Ovary (tissue), 9 donors: ENCODE data around the gene PODXL. TPM values are rescaled to one million over a fixed set of nuclear protein-coding genes. Genes with fewer than 3 reads are reported as not detected.
"Not testable (repeated sequence)": the region's sequence is repeated elsewhere in the genome, so short reads cannot be mapped to it uniquely, and the experiment has no call there.

Source experiments
- DNase-seq, 5 donors: peaks; one replicate each; pipeline ENCODE4 v3.0.0-alpha.2; 2019 to 2020
- H3K27ac ChIP-seq, 2 donors: fragments of 200-600 bp; one replicate each; pipeline versions ENCODE4 v1.5.1 to v1.8.0; 2019 to 2022
- H3K27me3 ChIP-seq: fragments of 200-600 bp; one replicate; pipeline ENCODE4 v1.8.0; 2022
- H3K36me3 ChIP-seq: fragments of 200-600 bp; sonication (generic); one replicate; pipeline ENCODE4 v1.5.1; 2019
- H3K4me1 ChIP-seq: one replicate; pipeline ENCODE4 v1.8.1; 2013; ENCODE audit warnings: mild to moderate bottlenecking, moderate library complexity; ENCODE audit not compliant: insufficient read depth
- H3K4me3 ChIP-seq: fragments of 200-600 bp; sonication (generic); one replicate; pipeline ENCODE4 v1.5.1; 2017
- H3K9me3 ChIP-seq, 2 donors: fragments of 200-600 bp in 1 of 2; sonication (generic) in 1 of 2; one replicate each; pipeline versions ENCODE4 v1.5.1 to v1.8.1; 2013 to 2019; ENCODE audit warnings: mild to moderate bottlenecking in 1 of 2, moderate library complexity in 1 of 2
- CTCF ChIP-seq, 3 donors: fragments of 450-650 bp in 2 of 3; fragments of 200-600 bp in 1 of 3; IDR thresholded peaks; one replicate each; pipeline versions ENCODE4 v1.5.1 to v1.8.0; 2016 to 2022; ENCODE audit warnings: antibody characterized with exemption in 3 of 3, mild to moderate bottlenecking in 1 of 3
- EP300 ChIP-seq: sonication (generic); formaldehyde crosslinking; IDR thresholded peaks from one replicate; pipeline ENCODE4 v1.6.1; 2017; ENCODE audit warnings: antibody characterized with exemption
- POLR2A ChIP-seq: fragments of 450-650 bp; IDR thresholded peaks from one replicate; pipeline ENCODE4 v1.6.1; 2017; ENCODE audit warnings: antibody characterized with exemption, mild to moderate bottlenecking, moderate library complexity
- WGBS, 3 donors: extraction: QIAGEN DNeasy Blood & Tissue Kit in 1 of 3; methylation state at CpG; one replicate each; pipeline versions ENCODE4 v1.1.5 to v1.1.7; 2013 to 2017; 5-methylcytosine and 5-hydroxymethylcytosine counted together
- intact Hi-C, 4 donors: fragments of 100-400 bp; cut with DNase I; formaldehyde crosslinking; loops; one replicate each; pipeline versions ENCODE4 v1.11.0 to v1.15.1; 2022 to 2023
- polyA plus RNA-seq, 2 donors: library from polyadenylated mRNA; stranded (reverse); fragments of 200-250 nt in 1 of 2; fragments of 350-450 nt in 1 of 2; fragmentation: Illumina TruSeq in 1 of 2; extraction: RNeasy Lipid Tissue Mini Kit (QIAGEN cat#74804) in 1 of 2; gene quantifications; one replicate each; pipeline ENCODE4 v1.2.3, GENCODE V29; 2013 to 2014
- total RNA-seq, 7 donors: library from RNA; depleted of rRNA in 2 of 7; stranded (reverse); fragments of >200 nt in 2 of 7; fragmentation: NEBNext Ultra II Directional in 3 of 7; extraction: Animal tissue kit (Norgen Biotek cat#: 25700) in 3 of 7; gene quantifications; one replicate each; pipeline versions ENCODE4 v1.1.0 to v1.2.4, GENCODE V29; 2016 to 2023
- donor health status: DM: no; HTN: no; CAD: no; lungs with moderate emphysema.
- donor health status: DM: no; HTN: no; CAD: no.
- donor health status: Bipolar disorder and iron deficiency.
- donor health status: DM: yes; HTN: yes; CAD: no.
- donor health status: DM: no; HTN: no; CAD: no.
- donor health status: DM: yes; HTN: yes; CAD: no.

The PODXL gene
- total and polyA plus RNA-seq, 9 donors: 13.2 to 85.1 (median 34.8) TPM

- DNase-seq: peak in 1 of 5 donors; percentile 27
- intact Hi-C loops: loop anchor here in 1 of 4 donors (10.0 kb wide), 1 partner anchor 624 kb away; no protein-coding TSS in a partner anchor
- H3K27ac ChIP-seq: no peak overlapping the region
- no peak for TF ChIP-seq CTCF (IDR thresholded peaks at IDR 0.05)
- no peak for TF ChIP-seq EP300
- TF ChIP-seq POLR2A: no peak
- no peaks in the 10 kb centered on the region for H3K27me3 ChIP-seq
- H3K4me1 ChIP-seq: peaks cover 1% of the 10 kb centered on the region
- H3K9me3 ChIP-seq: no peaks in the 10 kb centered on the region
- H3K36me3 ChIP-seq: no peaks in the 10 kb centered on the region
- 91 to 94% (median 92%) methylated on average over 11 of the region's 11 CpGs for WGBS, 3 donors
- H3K4me3 ChIP-seq: no peak overlapping the region
These were observed 37.8 kb downstream of the PODXL start for GRCh38 chr7:131518626-131519025.

- Histone ChIP-seq H3K27me3 (no peaks in the 10 kb centered on the region), H3K36me3 (no peaks in the 10 kb centered on the region), H3K9me3 (no peaks in the 10 kb centered on the region), H3K4me1 (peaks cover 1% of the 10 kb centered on the region), H3K4me3 (no peak overlapping the region), H3K27ac (no peak overlapping the region)
- WGBS, 3 donors: 89 to 92% (median 89%) methylated on average over 19 of the region's 19 CpGs
- no peak for TF ChIP-seq EP300
- no peak for TF ChIP-seq POLR2A
- no peak for TF ChIP-seq CTCF (IDR thresholded peaks at IDR 0.05)
- intact Hi-C loops: loop anchor here in 1 of 4 donors (10.0 kb wide), 1 partner anchor 623 kb away; no protein-coding TSS in a partner anchor
- DNase-seq: peak in 1 of 5 donors; percentile 2
These were observed 39.1 kb downstream of the PODXL start for GRCh38 chr7:131517218-131517923.

GRCh38 chr7:131515471-131515870 is 41.0 kb downstream of the PODXL start:
- H3K4me3 ChIP-seq, H3K4me1 ChIP-seq, H3K36me3 ChIP-seq, H3K27ac ChIP-seq, H3K27me3 ChIP-seq, H3K9me3 ChIP-seq: not testable (repeated sequence)
- peak in 1 of 5 donors; percentile 3 for DNase-seq
- 89 to 97% (median 92%) methylated on average over 7 of the region's 7 CpGs for WGBS, 3 donors
- intact Hi-C loops: loop anchor here in 1 of 4 donors (10.0 kb wide), 1 partner anchor 621 kb away; no protein-coding TSS in a partner anchor

GRCh38 chr7:131513245-131514061 is 43.0 kb downstream of the PODXL start:
- peak; percentile 82 to 89 (median 84) for DNase-seq
- intact Hi-C loops: loop anchor here in 1 of 4 donors (10.0 kb wide), 1 partner anchor 619 kb away; no protein-coding TSS in a partner anchor
- WGBS, 3 donors: 34 to 37% (median 35%) methylated on average over 11 of the region's 11 CpGs
- Histone ChIP-seq H3K4me3 (no peak overlapping the region), H3K27ac (no peak overlapping the region), H3K9me3 (no peaks in the 10 kb centered on the region), H3K27me3 (no peaks in the 10 kb centered on the region), H3K36me3 (no peaks in the 10 kb centered on the region), H3K4me1 (no peaks in the 10 kb centered on the region)
- TF ChIP-seq EP300 (no peak), CTCF (IDR thresholded peaks at IDR 0.05) (peak; percentile 85 to 95 (median 86))
